IPS DF 6.9 (cell line): ENCODE measurements around the gene SCN3A.
A peak's percentile ranks its signal among the peaks of the same experiment; 100 is the strongest.

Source experiments
- DNase-seq: peaks from one replicate; pipeline ENCODE4 v3.0.0-alpha.2; 2013; ENCODE audit warnings: low read depth, low spot score
- H3K27ac ChIP-seq: one replicate; pipeline ENCODE4 v1.5.1; 2013; ENCODE audit warnings: low read length, control low read depth
- H3K27me3 ChIP-seq: 2 replicates; pipeline ENCODE4 v1.6.1; 2013; ENCODE audit warnings: mild to moderate bottlenecking, low read length; ENCODE audit not compliant: control insufficient read depth, insufficient read depth
- H3K36me3 ChIP-seq: 2 replicates; pipeline ENCODE4 v1.6.1; 2013; ENCODE audit warnings: low read length; ENCODE audit not compliant: control insufficient read depth, insufficient read depth
- H3K4me1 ChIP-seq: 2 replicates; pipeline ENCODE4 v1.6.1; 2013; ENCODE audit warnings: low read length; ENCODE audit not compliant: control insufficient read depth, insufficient read depth
- H3K4me3 ChIP-seq: 2 replicates; pipeline ENCODE4 v1.5.1; 2013; ENCODE audit warnings: mild to moderate bottlenecking, low read length
- H3K9me3 ChIP-seq: 2 replicates; pipeline ENCODE4 v1.6.1; 2013; ENCODE audit warnings: low read length, inconsistent platforms; ENCODE audit not compliant: control insufficient read depth, insufficient read depth
- WGBS: extraction: QIAGEN DNeasy Blood & Tissue Kit; methylation state at CpG from one replicate; pipeline ENCODE4 v1.1.7; 2013; ENCODE audit warnings: mixed read lengths, missing lambda C conversion rate; ENCODE audit not compliant: insufficient read length, insufficient coverage; 5-methylcytosine and 5-hydroxymethylcytosine counted together

The SCN3A gene

GRCh38 chr2:165203689-165204559 is at the start of gene SCN3A:
TSS of gene SCN3A (minus strand) at chr2:165204050. CDS start at chr2:165176394, 27,656 bp downstream.
- no peak within 1 kb of the TSS for H3K4me3 ChIP-seq
- no peak within 1 kb of the TSS for H3K27ac ChIP-seq
- WGBS, result no CpG with 5 or more reads among the region's 8 CpGs

GRCh38 chr2:165253178-165253577 is 49.3 kb upstream of the SCN3A start:
- Histone ChIP-seq H3K27me3 (no peaks in the 10 kb centered on the region), H3K9me3 (no peaks in the 10 kb centered on the region)
- DNase-seq, result no peak

More at GRCh38 chr2:165203689-165204559, at the start of gene SCN3A:
- DNase-seq, result peak; percentile 48
- H3K4me1 ChIP-seq, result no peaks in the 10 kb centered on the region; the same call in 1 of the 2 replicates
- H3K27me3 ChIP-seq, result no peaks in the 10 kb centered on the region
- no peaks in the 10 kb centered on the region for H3K36me3 ChIP-seq
- no peaks in the 10 kb centered on the region for H3K9me3 ChIP-seq

GRCh38 chr2:165251366-165251765 is 47.5 kb upstream of the SCN3A start:
- 100% methylated on average over 2 of the region's 4 CpGs for whole genome bisulfite sequencing
- no peak for DNase-seq
- H3K4me1 ChIP-seq, result no peaks in the 10 kb centered on the region
- H3K36me3 ChIP-seq, result no peaks in the 10 kb centered on the region
- no peak overlapping the region for H3K27ac ChIP-seq
- no peaks in the 10 kb centered on the region for H3K27me3 ChIP-seq
- no peaks in the 10 kb centered on the region for H3K9me3 ChIP-seq
- H3K4me3 ChIP-seq, result no peak overlapping the region

More at GRCh38 chr2:165253178-165253577, 49.3 kb upstream of the SCN3A start:
- Histone ChIP-seq H3K4me3 (no peak overlapping the region), H3K36me3 (no peaks in the 10 kb centered on the region), H3K27ac (no peak overlapping the region), H3K4me1 (no peaks in the 10 kb centered on the region)

- Histone ChIP-seq H3K4me3 (no peak overlapping the region), H3K36me3 (no peaks in the 10 kb centered on the region), H3K27me3 (no peaks in the 10 kb centered on the region), H3K4me1 (no peaks in the 10 kb centered on the region), H3K27ac (no peak overlapping the region), H3K9me3 (no peaks in the 10 kb centered on the region)
- no peak for DNase-seq
- 100% methylated on average over 2 of the region's 2 CpGs for WGBS
These were observed 44.4 kb upstream of the SCN3A start for GRCh38 chr2:165248238-165248637.

- Histone ChIP-seq H3K36me3 (no peaks in the 10 kb centered on the region), H3K27ac (no peak overlapping the region), H3K4me1 (no peaks in the 10 kb centered on the region), H3K9me3 (no peaks in the 10 kb centered on the region), H3K27me3 (no peaks in the 10 kb centered on the region), H3K4me3 (no peak overlapping the region)
- WGBS, result no CpG with 5 or more reads among the region's 5 CpGs
- DNase-seq, result no peak
These were observed 41.4 kb upstream of the SCN3A start for GRCh38 chr2:165245081-165245793.

GRCh38 chr2:165240916-165241315 is 37.1 kb upstream of the SCN3A start:
- DNase-seq, result no peak
- H3K36me3 ChIP-seq, result no peaks in the 10 kb centered on the region
- no peak overlapping the region for H3K4me3 ChIP-seq
- no peak overlapping the region for H3K27ac ChIP-seq
- H3K27me3 ChIP-seq, result no peaks in the 10 kb centered on the region
- WGBS, result no CpG with 5 or more reads among the region's 2 CpGs
- H3K4me1 ChIP-seq, result no peaks in the 10 kb centered on the region
- H3K9me3 ChIP-seq, result no peaks in the 10 kb centered on the region

- no peaks in the 10 kb centered on the region for H3K9me3 ChIP-seq
- H3K4me1 ChIP-seq, result no peaks in the 10 kb centered on the region
- no peaks in the 10 kb centered on the region for H3K36me3 ChIP-seq
- 100% methylated on average over 1 of the region's 4 CpGs for WGBS
- H3K27ac ChIP-seq, result no peak overlapping the region
- no peak for DNase-seq
- H3K4me3 ChIP-seq, result no peak overlapping the region
- H3K27me3 ChIP-seq, result no peaks in the 10 kb centered on the region
These were observed 36.1 kb upstream of the SCN3A start for GRCh38 chr2:165239856-165240515.

- peak; percentile 43 for DNase-seq
- no peaks in the 10 kb centered on the region for H3K4me1 ChIP-seq
- H3K9me3 ChIP-seq, result no peaks in the 10 kb centered on the region
- whole genome bisulfite sequencing, result no CpG with 5 or more reads among the region's 3 CpGs
- no peaks in the 10 kb centered on the region for H3K36me3 ChIP-seq
- H3K27ac ChIP-seq, result no peak within 1 kb of the TSS
- H3K27me3 ChIP-seq, result no peaks in the 10 kb centered on the region
- no peak within 1 kb of the TSS for H3K4me3 ChIP-seq
These were observed 35.4 kb upstream of the SCN3A start, which contains the start of gene SCN2A for GRCh38 chr2:165239230-165239629. TSS of gene SCN2A (plus strand) at chr2:165239414. CDS start at chr2:165295824, 56,410 bp downstream.

GRCh38 chr2:165238295-165238694 is 34.4 kb upstream of the SCN3A start:
- no CpG with 5 or more reads among the region's 3 CpGs for WGBS

GRCh38 chr2:165237056-165237455 is 33.2 kb upstream of the SCN3A start:
- no peaks in the 10 kb centered on the region for H3K9me3 ChIP-seq
- H3K27me3 ChIP-seq, result no peaks in the 10 kb centered on the region; the same call in 1 of the 2 replicates

More at GRCh38 chr2:165238295-165238694, 34.4 kb upstream of the SCN3A start:
- Histone ChIP-seq H3K36me3 (no peaks in the 10 kb centered on the region), H3K4me3 (no peak overlapping the region), H3K9me3 (no peaks in the 10 kb centered on the region), H3K27ac (no peak overlapping the region), H3K4me1 (no peaks in the 10 kb centered on the region), H3K27me3 (no peaks in the 10 kb centered on the region)
- no peak for DNase-seq

More at GRCh38 chr2:165237056-165237455, 33.2 kb upstream of the SCN3A start:
- WGBS, result no CpG with 5 or more reads among the region's 2 CpGs
- no peak for DNase-seq
- Histone ChIP-seq H3K36me3 (no peaks in the 10 kb centered on the region), H3K27ac (no peak overlapping the region), H3K4me1 (no peaks in the 10 kb centered on the region), H3K4me3 (no peak overlapping the region)
